OCI-LY3 (cell line): ENCODE data around the gene BCLAF1.
A peak's percentile ranks its signal among the peaks of the same experiment; 100 is the strongest.

ENCODE experiments used
- H2AFZ ChIP-seq: fragments of 200-600, 300-600 bp; shearing (Covaris generic); 2 replicates; pipeline ENCODE4 v1.6.0; 2014; ENCODE audit warnings: antibody characterized with exemption, low read depth, low read length
- H3K27ac ChIP-seq: fragments of 200-600, 300-600 bp; sonication (generic); 2 replicates; pipeline ENCODE4 v1.5.1; 2014; ENCODE audit warnings: mild to moderate bottlenecking, low read length, moderate library complexity, mixed read lengths
- H3K27me3 ChIP-seq: fragments of 200-600, 300-600 bp; sonication (generic); 2 replicates; pipeline ENCODE4 v1.6.1; 2014; ENCODE audit warnings: low read depth, low read length, mixed read lengths
- H3K36me3 ChIP-seq: fragments of 200-600, 300-600 bp; sonication (generic); replicated peaks from 2 replicates; pipeline ENCODE3; 2014; ENCODE audit warnings: low read depth, low read length, mixed read lengths
- H3K4me1 ChIP-seq: fragments of 300-600, 200-600 bp; sonication (generic); 2 replicates; pipeline ENCODE4 v1.6.1; 2014; ENCODE audit warnings: low read length, mixed read lengths
- H3K4me2 ChIP-seq: fragments of 200-600, 300-600 bp; sonication (generic); 2 replicates; pipeline ENCODE4 v1.6.1; 2014; ENCODE audit warnings: low read length, mixed read lengths
- H3K4me3 ChIP-seq: fragments of 300-600, 200-600 bp; sonication (generic); 2 replicates; pipeline ENCODE4 v1.5.1; 2014; ENCODE audit warnings: antibody characterized with exemption, mild to moderate bottlenecking, low read length, moderate library complexity
- H3K79me2 ChIP-seq: fragments of 300-600, 200-600 bp; shearing (Covaris generic); 2 replicates; pipeline ENCODE4 v1.6.1; 2014; ENCODE audit warnings: mild to moderate bottlenecking, low read length, mixed read lengths
- H3K9ac ChIP-seq: fragments of 300-600, 200-600 bp; shearing (Covaris generic); 2 replicates; pipeline ENCODE4 v1.6.0; 2014; ENCODE audit warnings: mild to moderate bottlenecking, low read length, moderate library complexity
- H3K9me3 ChIP-seq: fragments of 200-600, 300-600 bp; shearing (Covaris generic); 2 replicates; pipeline ENCODE4 v1.6.1; 2014; ENCODE audit warnings: low read length, mixed read lengths; ENCODE audit not compliant: insufficient read depth
- H4K20me1 ChIP-seq: fragments of 200-600, 300-600 bp; sonication (generic); 2 replicates; pipeline ENCODE4 v1.6.1; 2016; ENCODE audit warnings: low read length, mixed read lengths; ENCODE audit not compliant: insufficient read depth
- CTCF ChIP-seq: fragments of 200-600, 300-600 bp; sonication (generic); IDR thresholded peaks from 2 replicates; pipeline ENCODE4 v1.5.1; 2014; ENCODE audit warnings: antibody characterized with exemption, low read length, low read depth
- EZH2phosphoT487 ChIP-seq: fragments of 200-600 bp; shearing (Covaris generic); IDR thresholded peaks from 2 replicates; pipeline ENCODE4 v1.6.1; 2018; ENCODE audit warnings: antibody characterized with exemption, mixed run types, low read depth

BCLAF1 gene

GRCh38 chr6:136250686-136251008 lies 39.0 kb downstream of the BCLAF1 start:
- H3K79me2 ChIP-seq = peaks cover 29% of the 10 kb centered on the region
- TF ChIP-seq EZH2phosphoT487 = no peak
- TF ChIP-seq CTCF = no peak
- H3K4me2 ChIP-seq = peak overlapping the region; percentile 86
- peaks cover 6% of the 10 kb centered on the region for H3K36me3 ChIP-seq
- H4K20me1 ChIP-seq = no peaks in the 10 kb centered on the region
- H3K27me3 ChIP-seq = no peaks in the 10 kb centered on the region
- H3K4me3 ChIP-seq = peak overlapping the region; percentile 98
- H3K9me3 ChIP-seq = no peaks in the 10 kb centered on the region
- peak overlapping the region; percentile 58 for H3K27ac ChIP-seq
- H3K9ac ChIP-seq = peak overlapping the region; percentile 91
- peaks cover 13% of the 10 kb centered on the region for H3K4me1 ChIP-seq
- H2AFZ ChIP-seq = peak overlapping the region; percentile 62; the same call in 1 of the 2 replicates

- Histone ChIP-seq H2AFZ (peak within 1 kb of the TSS; percentile 62; the same call in 1 of the 2 replicates), H3K9ac (peak within 1 kb of the TSS; percentile 91), H3K27ac (peak within 1 kb of the TSS; percentile 58), H3K79me2 (peaks cover 31% of the 10 kb centered on the region), H3K4me3 (peak within 1 kb of the TSS; percentile 98), H3K4me2 (peak within 1 kb of the TSS; percentile 88), H3K9me3 (no peaks in the 10 kb centered on the region), H3K36me3 (peaks cover 8% of the 10 kb centered on the region), H4K20me1 (no peaks in the 10 kb centered on the region), H3K4me1 (peaks cover 13% of the 10 kb centered on the region), H3K27me3 (no peaks in the 10 kb centered on the region)
- no peak for TF ChIP-seq EZH2phosphoT487
- no peak for TF ChIP-seq CTCF
These were observed 39.6 kb downstream of the BCLAF1 start, which contains the start of gene MTFR2 for GRCh38 chr6:136249811-136250685. MTFR2 (minus strand) TSS chr6:136250311; CDS start chr6:136249099, 1,212 bp downstream.

GRCh38 chr6:136249336-136249735 lies 40.3 kb downstream of the BCLAF1 start:
- H3K79me2 ChIP-seq = peaks cover 31% of the 10 kb centered on the region
- no peaks in the 10 kb centered on the region for H3K27me3 ChIP-seq
- H2AFZ ChIP-seq = no peak overlapping the region
- H3K4me1 ChIP-seq = peaks cover 13% of the 10 kb centered on the region
- no peaks in the 10 kb centered on the region for H4K20me1 ChIP-seq
- peak overlapping the region; percentile 88 for H3K4me2 ChIP-seq
- peak overlapping the region; percentile 70 for H3K9ac ChIP-seq
- H3K9me3 ChIP-seq = no peaks in the 10 kb centered on the region
- no peak for TF ChIP-seq CTCF
- TF ChIP-seq EZH2phosphoT487 = no peak
- peaks cover 11% of the 10 kb centered on the region for H3K36me3 ChIP-seq
- H3K4me3 ChIP-seq = peak overlapping the region; percentile 98
- H3K27ac ChIP-seq = no peak overlapping the region

- Histone ChIP-seq H4K20me1 (no peaks in the 10 kb centered on the region), H3K9ac (no peak overlapping the region), H3K4me1 (peaks cover 5% of the 10 kb centered on the region), H3K36me3 (peaks cover 19% of the 10 kb centered on the region), H3K27me3 (no peaks in the 10 kb centered on the region), H3K27ac (no peak overlapping the region), H3K4me2 (no peak overlapping the region), H3K79me2 (peaks cover 22% of the 10 kb centered on the region), H3K4me3 (no peak overlapping the region), H2AFZ (no peak overlapping the region), H3K9me3 (no peaks in the 10 kb centered on the region)
- no peak for TF ChIP-seq CTCF
- TF ChIP-seq EZH2phosphoT487 = no peak
These were observed 45.5 kb downstream of the BCLAF1 start for GRCh38 chr6:136244061-136244616.
